ENCODE data around the gene GNG7.
A peak's percentile ranks its signal among the peaks of the same experiment; 100 is the strongest.

Gene GNG7

DNA sequence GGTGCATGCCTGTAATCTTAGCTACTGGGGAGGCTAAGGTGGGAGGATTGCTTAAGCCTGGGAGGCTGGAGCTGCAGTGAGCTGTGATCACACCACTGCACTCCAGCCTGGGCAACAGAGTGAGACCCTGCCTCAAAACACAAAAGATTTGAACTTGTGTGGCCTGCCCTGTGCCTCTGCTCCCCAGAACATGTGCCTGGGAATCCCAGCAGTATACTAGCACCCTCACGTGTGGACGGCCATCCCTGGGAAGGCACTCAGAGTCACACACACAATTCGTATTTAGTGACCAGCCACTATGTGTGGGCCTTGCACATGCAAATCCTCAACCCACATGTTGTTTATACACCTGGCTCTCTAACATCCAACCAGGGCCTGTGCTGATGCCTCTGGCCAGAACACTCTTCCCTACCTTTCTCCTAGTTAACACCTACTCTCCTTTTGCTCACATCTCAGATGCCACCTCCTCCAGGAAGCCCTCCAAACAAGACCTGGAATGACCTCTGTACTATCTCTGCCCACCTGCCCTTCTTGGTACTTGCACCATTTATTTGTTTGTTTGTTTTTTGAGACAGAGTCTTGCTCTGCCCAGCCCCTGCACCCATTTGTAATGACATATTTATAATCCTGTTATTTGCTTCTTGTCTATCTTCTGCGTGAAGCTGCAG lies 218.9 kb downstream of the GNG7 start:
- no peak overlapping the region for H3K4me3 ChIP-seq (ENCODE audit: low read depth, low read length)
- DNase-seq (ENCODE audit: low read depth) = no peak

GRCh38 chr19:2483084-2483483 lies 219.4 kb downstream of the GNG7 start:
- H3K4me3 ChIP-seq (ENCODE audit: low read depth, low read length) = no peak overlapping the region
- no peak for TF ChIP-seq CTCF (conservative IDR thresholded peaks at IDR 0.05; ENCODE audit: low read depth, low read length)

More for the DNA sequence above, 218.9 kb downstream of the GNG7 start:
- no peak for TF ChIP-seq CTCF (conservative IDR thresholded peaks at IDR 0.05; ENCODE audit: low read depth, low read length)

DNA sequence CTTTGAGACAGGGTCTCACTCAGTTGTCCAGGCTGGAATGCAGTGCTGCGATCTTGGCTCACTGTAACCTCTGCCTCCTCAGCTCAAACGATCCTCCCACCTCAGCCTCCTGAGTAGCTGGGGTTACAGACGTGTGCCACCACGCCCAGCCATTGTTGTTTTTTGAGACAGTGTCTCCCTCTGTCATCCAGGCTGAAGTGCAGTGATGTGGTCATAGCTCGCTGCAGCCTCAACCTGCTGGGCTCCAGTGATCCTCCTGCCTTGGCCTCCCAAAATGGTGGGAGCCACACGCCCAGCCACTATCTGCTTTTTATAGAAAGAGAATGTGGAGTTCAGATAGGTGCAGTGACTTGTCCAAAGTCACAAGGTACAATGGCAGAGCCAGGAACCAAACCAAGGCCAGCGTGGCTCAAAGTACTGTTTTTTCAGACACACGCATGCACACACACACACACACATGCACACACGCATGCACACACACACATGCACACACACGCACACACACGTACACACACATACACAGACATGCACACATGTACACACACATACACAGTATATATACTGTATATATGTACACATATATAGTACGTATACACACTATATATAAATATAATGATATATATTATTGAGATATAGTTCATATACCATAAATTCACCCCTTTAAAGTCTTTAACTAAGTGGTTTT lies 220.0 kb downstream of the GNG7 start:
- no peak overlapping the region for H3K4me3 ChIP-seq (ENCODE audit: low read depth, low read length)
- no peak for TF ChIP-seq CTCF (conservative IDR thresholded peaks at IDR 0.05; ENCODE audit: low read depth, low read length)
- DNase-seq (ENCODE audit: low read depth) = no peak

More at GRCh38 chr19:2483084-2483483, 219.4 kb downstream of the GNG7 start:
- DNase-seq (ENCODE audit: low read depth) = peak; percentile 50

GRCh38 chr19:2481466-2481865 lies 221.0 kb downstream of the GNG7 start:
- no peak for DNase-seq (ENCODE audit: low read depth)
- no peak for TF ChIP-seq CTCF (conservative IDR thresholded peaks at IDR 0.05; ENCODE audit: low read depth, low read length)
- no peak overlapping the region for H3K4me3 ChIP-seq (ENCODE audit: low read depth, low read length)

DNA sequence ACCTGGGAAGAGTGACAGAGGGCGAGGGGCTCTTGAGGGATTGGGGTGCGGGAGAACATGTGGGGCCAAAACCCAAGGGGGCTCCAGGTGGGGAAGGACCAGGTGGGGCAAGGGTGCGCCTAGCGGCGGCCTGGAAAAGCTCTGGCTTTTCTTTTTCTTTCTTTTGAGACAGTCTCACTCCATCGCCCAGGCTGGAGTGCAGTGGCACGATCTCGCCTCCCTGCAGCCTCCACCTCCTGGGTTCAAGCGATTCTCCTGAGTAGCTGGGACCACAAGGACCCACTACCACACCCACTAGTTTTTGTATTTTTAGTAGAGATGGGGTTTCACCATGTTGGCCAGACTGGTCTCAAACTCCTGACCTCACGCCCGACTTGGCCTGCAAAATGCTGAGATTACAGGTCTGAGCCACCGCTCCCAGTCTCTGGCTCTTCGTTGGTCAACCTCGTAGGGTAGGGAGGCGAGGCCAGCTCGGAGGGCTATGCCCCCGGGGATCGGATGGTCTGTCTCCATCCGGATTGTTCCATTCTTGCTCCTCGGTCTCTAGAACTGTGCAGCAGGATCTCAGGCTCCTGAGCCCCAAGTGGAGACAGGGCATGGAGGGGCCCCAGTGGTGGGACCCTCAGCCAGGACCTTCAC lies 222.8 kb downstream of the GNG7 start:
- no peak for DNase-seq (ENCODE audit: low read depth)
- peak overlapping the region; percentile 99 for H3K4me3 ChIP-seq (ENCODE audit: low read depth, low read length)
- TF ChIP-seq CTCF (conservative IDR thresholded peaks at IDR 0.05; ENCODE audit: low read depth, low read length) = peak; percentile 44

DNA sequence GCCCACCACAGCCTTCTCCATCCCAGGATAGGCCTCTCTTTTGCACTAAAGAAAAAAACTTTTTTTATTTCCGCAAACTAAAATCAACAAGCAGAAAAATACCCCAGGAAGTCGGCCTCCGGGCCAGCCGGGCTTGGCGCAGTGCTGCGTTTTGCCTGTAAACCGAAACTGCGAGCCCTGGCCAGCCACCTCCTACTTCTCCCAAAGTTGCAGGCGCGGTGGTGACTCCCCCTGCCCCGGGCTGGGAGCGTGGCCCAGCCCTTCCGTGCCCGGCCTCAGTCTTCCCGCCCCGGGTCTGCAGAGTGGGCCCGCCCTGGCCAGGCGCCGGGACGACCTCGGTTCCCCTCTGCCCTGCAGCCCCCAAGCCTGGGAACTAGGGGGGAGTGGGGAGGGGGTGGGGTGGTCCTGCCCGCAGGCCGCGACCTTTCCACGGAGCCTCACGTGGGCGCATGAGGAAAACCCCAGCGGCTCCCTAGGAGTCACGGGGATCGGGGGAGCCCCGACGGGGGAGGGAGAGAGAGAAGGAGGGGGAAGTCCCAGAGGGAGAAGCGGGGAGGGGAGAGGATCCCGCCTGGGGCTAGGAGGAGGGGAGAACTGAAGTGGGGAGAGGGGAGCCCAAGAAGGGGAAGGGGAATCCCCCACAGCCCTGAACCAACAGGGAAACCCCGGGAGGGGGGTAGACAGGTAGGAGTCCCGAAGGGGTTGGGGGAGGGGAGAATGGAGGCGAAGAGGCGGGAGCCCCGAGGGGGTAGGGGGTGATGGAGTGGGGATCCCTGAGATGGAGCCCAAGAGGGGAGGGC lies 223.5 kb downstream of the GNG7 start:
- TF ChIP-seq CTCF (conservative IDR thresholded peaks at IDR 0.05; ENCODE audit: low read depth, low read length) = no peak
- peak; percentile 86 for DNase-seq (ENCODE audit: low read depth)

More for the DNA sequence above, 223.5 kb downstream of the GNG7 start:
- H3K4me3 ChIP-seq (ENCODE audit: low read depth, low read length) = peak overlapping the region; percentile 99
